ENCODE measurements around the gene IGSF21. TPM values are rescaled to one million over a fixed set of nuclear protein-coding genes. Genes with fewer than 3 reads are reported as not detected.

The IGSF21 gene
- total and polyA plus RNA-seq, 4 donors: 0.31 to 1.5 (median 0.88) TPM

DNA sequence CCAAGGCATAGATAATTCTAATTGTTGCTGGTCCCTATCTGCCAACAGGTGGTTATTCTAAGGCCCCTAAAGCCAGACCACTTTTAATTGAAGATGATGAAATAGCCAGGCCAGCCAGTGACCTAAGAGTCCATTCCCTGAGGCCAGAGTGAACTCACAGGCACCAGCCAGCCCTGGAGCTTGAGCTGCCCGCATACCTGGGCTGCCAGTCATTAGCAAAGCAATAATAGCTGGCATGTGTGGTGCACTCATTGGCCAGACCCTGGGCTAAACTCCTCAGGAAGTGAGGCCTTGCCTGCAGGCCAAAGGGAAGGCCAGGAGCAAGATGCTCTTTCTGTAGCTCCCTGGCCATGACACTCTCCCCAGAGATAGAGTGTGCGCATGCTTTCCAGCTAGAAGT, 192.8 kb downstream of the IGSF21 start:
- Histone ChIP-seq H3K9ac (ENCODE audit: low read depth in 1 of 2, low read length in 2 of 2) (no peak overlapping the region), H3K27ac (ENCODE audit: low read depth in 1 of 2, low read length in 2 of 2) (no peak overlapping the region), H3K4me3 (ENCODE audit: low read depth in 1 of 3, low read length in 3 of 3) (no peak overlapping the region), H3K9me3 (ENCODE audit: control insufficient read depth in 4 of 4, low read length in 3 of 4) (no peaks in the 10 kb centered on the region), H3K36me3 (ENCODE audit: control insufficient read depth in 4 of 4, insufficient read depth in 3 of 4, low read depth in 1 of 4, low read length in 3 of 4) (no peaks in the 10 kb centered on the region), H3K4me1 (ENCODE audit: control insufficient read depth in 4 of 4, insufficient read depth in 4 of 4, low read length in 3 of 4) (no peaks in the 10 kb centered on the region), H3K27me3 (ENCODE audit: control insufficient read depth in 4 of 4, insufficient read depth in 4 of 4, low read length in 3 of 4) (peaks cover 0 to 10% (median 1%) of the 10 kb centered on the region in 4 donors)
- TF ChIP-seq, protein P1, sequence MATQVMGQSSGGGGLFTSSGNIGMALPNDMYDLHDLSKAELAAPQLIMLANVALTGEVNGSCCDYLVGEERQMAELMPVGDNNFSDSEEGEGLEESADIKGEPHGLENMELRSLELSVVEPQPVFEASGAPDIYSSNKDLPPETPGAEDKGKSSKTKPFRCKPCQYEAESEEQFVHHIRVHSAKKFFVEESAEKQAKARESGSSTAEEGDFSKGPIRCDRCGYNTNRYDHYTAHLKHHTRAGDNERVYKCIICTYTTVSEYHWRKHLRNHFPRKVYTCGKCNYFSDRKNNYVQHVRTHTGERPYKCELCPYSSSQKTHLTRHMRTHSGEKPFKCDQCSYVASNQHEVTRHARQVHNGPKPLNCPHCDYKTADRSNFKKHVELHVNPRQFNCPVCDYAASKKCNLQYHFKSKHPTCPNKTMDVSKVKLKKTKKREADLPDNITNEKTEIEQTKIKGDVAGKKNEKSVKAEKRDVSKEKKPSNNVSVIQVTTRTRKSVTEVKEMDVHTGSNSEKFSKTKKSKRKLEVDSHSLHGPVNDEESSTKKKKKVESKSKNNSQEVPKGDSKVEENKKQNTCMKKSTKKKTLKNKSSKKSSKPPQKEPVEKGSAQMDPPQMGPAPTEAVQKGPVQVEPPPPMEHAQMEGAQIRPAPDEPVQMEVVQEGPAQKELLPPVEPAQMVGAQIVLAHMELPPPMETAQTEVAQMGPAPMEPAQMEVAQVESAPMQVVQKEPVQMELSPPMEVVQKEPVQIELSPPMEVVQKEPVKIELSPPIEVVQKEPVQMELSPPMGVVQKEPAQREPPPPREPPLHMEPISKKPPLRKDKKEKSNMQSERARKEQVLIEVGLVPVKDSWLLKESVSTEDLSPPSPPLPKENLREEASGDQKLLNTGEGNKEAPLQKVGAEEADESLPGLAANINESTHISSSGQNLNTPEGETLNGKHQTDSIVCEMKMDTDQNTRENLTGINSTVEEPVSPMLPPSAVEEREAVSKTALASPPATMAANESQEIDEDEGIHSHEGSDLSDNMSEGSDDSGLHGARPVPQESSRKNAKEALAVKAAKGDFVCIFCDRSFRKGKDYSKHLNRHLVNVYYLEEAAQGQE (IDR thresholded peaks at IDR 0.05): no peak
- TF ChIP-seq, protein P2, sequence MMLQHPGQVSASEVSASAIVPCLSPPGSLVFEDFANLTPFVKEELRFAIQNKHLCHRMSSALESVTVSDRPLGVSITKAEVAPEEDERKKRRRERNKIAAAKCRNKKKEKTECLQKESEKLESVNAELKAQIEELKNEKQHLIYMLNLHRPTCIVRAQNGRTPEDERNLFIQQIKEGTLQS (IDR thresholded peaks at IDR 0.05): no peak
- TF ChIP-seq JUND (IDR thresholded peaks at IDR 0.05) (no peak), EGR1 (IDR thresholded peaks at IDR 0.05; ENCODE audit: low read depth in 2 of 2) (no peak)
- DNase-seq (ENCODE audit: low spot score): no peak
- 82% methylated on average over 2 of the region's 2 CpGs for WGBS

DNA sequence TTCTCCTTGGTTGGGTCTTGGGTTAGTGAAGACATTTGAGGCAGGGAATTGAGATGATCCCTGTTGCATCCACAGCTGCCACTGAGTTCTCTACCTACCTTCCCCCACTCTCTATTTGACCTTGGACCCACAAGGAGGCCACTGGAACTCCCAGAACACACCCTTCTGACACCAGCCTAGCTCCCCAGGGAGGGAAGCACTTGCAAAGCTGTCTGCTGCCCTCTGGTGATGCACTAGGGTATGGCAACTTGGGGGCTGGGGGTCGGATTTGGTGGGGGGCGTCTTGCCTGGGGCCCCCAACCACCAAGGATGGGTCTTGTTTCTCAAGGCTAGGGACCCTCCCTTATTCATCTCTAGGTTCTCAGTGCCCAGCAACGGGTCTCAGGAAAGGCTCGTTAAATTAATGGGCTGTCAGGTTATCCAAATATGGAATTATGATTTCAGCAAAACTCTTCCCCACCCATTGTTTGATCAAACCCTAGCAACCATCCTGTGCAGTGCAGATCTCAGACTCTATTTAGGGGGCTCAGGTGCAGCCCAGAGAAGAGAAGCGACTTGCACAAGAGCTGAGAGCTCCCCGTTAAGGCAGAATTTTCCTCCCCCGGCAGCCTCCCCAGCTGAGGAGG, 195.3 kb downstream of the IGSF21 start:
- DNase-seq (ENCODE audit: low spot score): no peak
- 62% methylated on average over 7 of the region's 7 CpGs for WGBS
- H3K4me1 ChIP-seq (ENCODE audit: control insufficient read depth in 4 of 4, insufficient read depth in 4 of 4, low read length in 3 of 4): no peaks in the 10 kb centered on the region
- no peaks in the 10 kb centered on the region for H3K36me3 ChIP-seq (ENCODE audit: control insufficient read depth in 4 of 4, insufficient read depth in 3 of 4, low read depth in 1 of 4, low read length in 3 of 4)
- H3K9ac ChIP-seq (ENCODE audit: low read depth in 1 of 2, low read length in 2 of 2): no peak overlapping the region
- TF ChIP-seq JUND (IDR thresholded peaks at IDR 0.05): no peak
- TF ChIP-seq, protein P3, sequence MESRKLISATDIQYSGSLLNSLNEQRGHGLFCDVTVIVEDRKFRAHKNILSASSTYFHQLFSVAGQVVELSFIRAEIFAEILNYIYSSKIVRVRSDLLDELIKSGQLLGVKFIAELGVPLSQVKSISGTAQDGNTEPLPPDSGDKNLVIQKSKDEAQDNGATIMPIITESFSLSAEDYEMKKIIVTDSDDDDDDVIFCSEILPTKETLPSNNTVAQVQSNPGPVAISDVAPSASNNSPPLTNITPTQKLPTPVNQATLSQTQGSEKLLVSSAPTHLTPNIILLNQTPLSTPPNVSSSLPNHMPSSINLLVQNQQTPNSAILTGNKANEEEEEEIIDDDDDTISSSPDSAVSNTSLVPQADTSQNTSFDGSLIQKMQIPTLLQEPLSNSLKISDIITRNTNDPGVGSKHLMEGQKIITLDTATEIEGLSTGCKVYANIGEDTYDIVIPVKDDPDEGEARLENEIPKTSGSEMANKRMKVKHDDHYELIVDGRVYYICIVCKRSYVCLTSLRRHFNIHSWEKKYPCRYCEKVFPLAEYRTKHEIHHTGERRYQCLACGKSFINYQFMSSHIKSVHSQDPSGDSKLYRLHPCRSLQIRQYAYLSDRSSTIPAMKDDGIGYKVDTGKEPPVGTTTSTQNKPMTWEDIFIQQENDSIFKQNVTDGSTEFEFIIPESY (IDR thresholded peaks at IDR 0.05): no peak
- TF ChIP-seq RAD21 (IDR thresholded peaks at IDR 0.05): peak in 1 of 2 donors; percentile 32
- TF ChIP-seq, protein P1 (IDR thresholded peaks at IDR 0.05): no peak
- TF ChIP-seq FOXA1 (IDR thresholded peaks at IDR 0.05): no peak
- TF ChIP-seq TAF1 (conservative IDR thresholded peaks at IDR 0.05): no peak
- TF ChIP-seq, protein P4, sequence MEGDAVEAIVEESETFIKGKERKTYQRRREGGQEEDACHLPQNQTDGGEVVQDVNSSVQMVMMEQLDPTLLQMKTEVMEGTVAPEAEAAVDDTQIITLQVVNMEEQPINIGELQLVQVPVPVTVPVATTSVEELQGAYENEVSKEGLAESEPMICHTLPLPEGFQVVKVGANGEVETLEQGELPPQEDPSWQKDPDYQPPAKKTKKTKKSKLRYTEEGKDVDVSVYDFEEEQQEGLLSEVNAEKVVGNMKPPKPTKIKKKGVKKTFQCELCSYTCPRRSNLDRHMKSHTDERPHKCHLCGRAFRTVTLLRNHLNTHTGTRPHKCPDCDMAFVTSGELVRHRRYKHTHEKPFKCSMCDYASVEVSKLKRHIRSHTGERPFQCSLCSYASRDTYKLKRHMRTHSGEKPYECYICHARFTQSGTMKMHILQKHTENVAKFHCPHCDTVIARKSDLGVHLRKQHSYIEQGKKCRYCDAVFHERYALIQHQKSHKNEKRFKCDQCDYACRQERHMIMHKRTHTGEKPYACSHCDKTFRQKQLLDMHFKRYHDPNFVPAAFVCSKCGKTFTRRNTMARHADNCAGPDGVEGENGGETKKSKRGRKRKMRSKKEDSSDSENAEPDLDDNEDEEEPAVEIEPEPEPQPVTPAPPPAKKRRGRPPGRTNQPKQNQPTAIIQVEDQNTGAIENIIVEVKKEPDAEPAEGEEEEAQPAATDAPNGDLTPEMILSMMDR (IDR thresholded peaks at IDR 0.05; ENCODE audit: low read depth, low read length, missing input control): peak; percentile 17
- H3K27me3 ChIP-seq (ENCODE audit: control insufficient read depth in 4 of 4, insufficient read depth in 4 of 4, low read length in 3 of 4): peaks cover 0 to 3% (median 0%) of the 10 kb centered on the region in 4 donors
- H3K4me3 ChIP-seq (ENCODE audit: low read depth in 1 of 3, low read length in 3 of 3): no peak overlapping the region
- H3K27ac ChIP-seq (ENCODE audit: low read depth in 1 of 2, low read length in 2 of 2): no peak overlapping the region
- no peaks in the 10 kb centered on the region for H3K9me3 ChIP-seq (ENCODE audit: control insufficient read depth in 4 of 4, low read length in 3 of 4)

Data from liver (tissue), 9 donors.